HuH-7 (cell line): ENCODE results near the gene AHRR.
"Not testable (repeated sequence)": the region's sequence is repeated elsewhere in the genome, so short reads cannot be mapped to it uniquely, and the experiment has no call there.

Source experiments
- DNase-seq: peaks from one replicate; pipeline ENCODE4 v3.0.0; 2011; ENCODE audit warnings: low spot score

Gene AHRR

DNA sequence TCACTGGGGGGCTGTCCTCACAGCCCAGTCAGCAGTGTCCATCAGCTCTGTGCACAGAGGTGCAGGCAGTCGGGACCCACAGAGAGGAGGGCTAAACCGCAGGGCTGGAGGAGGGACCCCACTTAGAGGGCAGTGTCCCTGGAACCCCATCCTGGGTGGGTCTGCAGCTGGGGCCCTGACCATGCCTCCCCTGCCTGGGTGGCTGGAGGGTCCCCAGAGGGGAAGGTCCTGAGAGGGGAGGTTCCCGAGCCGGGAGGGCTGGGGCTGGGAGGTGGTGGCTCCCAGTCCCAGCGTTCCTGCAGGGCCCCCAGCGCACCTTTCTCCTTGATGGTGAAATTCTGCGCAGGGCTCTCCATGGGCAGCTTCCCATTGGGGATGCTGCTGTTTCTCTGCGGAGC is 154.2 kb downstream of the AHRR start:
- no peak for DNase-seq

GRCh38 chr5:476102-476813 is 154.7 kb downstream of the AHRR start:
- DNase-seq: no peak

DNA sequence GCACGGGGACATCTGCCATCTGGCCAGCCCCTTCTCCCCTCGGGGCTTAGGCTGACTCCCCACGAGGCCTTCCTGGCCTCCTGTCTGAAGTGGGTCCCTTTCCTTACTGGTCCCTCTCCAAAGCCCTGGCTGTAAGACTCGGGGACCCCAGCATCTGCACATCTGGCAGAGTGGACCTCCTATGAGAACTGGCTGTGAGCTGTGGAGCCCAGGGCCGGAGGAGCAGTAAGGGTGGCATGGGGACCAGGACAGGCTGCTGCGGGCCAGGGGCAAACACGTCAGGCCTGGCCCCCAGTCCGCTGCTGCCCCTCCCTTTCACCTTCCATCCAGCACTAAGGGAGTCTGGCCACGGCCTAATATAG is 155.3 kb downstream of the AHRR start:
- DNase-seq: no peak

- no peak for DNase-seq
Measured at GRCh38 chr5:477247-477646, 155.7 kb downstream of the AHRR start.

- no peak for DNase-seq
Measured at GRCh38 chr5:477871-478270, 156.4 kb downstream of the AHRR start.

- no peak for DNase-seq
Measured at GRCh38 chr5:478369-478981, 157.0 kb downstream of the AHRR start.

- DNase-seq: no peak
Measured at GRCh38 chr5:478982-479535, 157.5 kb downstream of the AHRR start.

DNA sequence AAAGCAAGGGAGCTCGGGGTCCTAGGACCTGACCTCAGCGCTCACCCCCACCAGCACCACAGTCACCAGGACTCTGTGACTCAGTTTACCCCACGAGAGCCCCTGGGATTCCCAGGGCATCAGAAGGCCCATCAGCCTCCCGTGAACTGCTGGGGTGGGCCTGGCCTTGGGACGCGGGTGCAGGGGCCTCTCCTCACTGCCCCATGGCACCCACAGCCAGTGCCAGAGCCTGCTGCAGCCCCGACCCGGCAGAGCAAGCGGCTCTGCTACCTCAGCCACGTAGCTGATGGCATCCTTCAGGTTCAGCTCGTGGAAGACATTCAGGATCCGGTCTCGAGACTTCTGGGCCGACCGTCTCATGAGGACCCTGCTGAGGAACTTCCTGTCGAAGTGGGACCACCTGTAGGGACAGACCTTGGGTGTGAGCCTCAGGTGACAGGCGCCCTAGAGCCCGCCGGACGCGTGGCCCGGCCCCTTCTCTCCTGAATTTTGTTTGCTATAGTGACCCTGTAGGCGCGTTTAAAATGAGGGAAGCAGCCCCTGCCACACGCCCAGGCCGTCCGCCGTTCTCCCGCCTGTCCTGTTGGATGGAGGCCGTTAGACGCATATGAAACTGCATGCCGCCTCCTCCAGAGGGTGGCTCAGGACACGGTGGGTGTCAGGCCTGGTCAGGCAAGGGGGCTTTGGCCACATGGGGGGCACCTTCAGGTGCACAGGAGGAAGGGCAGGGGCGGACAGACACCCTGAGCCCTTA is 158.2 kb downstream of the AHRR start:
- no peak for DNase-seq

DNA sequence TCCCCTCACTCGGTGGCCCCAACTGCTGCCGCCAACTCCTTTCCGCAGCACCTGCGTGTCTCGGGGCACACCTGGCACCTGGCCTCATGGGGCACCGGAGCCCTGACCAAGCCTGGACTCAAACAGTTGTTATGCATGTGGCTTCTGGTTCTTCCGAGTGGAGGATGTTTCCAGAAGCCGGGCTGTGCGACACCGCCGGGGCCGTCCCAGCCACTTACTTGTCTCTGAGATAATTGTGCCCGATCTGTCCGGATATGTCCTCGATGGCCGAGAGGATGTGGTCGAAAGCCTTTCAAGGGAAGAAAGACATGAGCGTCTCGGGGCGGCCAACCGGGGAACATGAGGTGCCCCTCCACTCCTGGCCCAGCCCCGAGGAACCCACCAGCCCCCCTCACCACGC is 159.8 kb downstream of the AHRR start:
- no peak for DNase-seq

- DNase-seq: no peak
Measured at GRCh38 chr5:482021-482420, 160.5 kb downstream of the AHRR start.

GRCh38 chr5:482506-482905 is 161.0 kb downstream of the AHRR start:
- no peak for DNase-seq

DNA sequence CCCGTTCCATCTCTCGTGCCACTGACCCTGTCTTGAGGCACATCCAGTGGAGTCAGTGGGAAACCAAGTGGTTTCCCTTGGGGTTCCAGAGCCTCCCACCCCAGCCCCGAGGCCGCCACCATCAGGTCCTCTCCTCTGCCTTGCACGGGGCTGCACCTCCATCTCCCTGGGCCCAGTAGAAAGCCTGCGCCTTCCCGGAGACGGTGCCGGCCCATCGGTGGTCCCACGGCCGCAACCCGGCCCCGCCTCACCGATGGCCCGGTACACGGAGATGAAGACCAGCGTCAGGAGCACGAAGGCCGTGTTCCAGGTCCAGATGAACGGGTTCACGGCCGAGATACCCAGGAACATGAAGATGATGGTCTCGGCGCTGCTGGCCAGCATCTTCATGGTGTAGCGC is 161.5 kb downstream of the AHRR start:
- DNase-seq: no peak

- no peak for DNase-seq
Measured at GRCh38 chr5:483434-484140, 162.1 kb downstream of the AHRR start.

- DNase-seq: no peak
Measured at GRCh38 chr5:484556-484955, 163.0 kb downstream of the AHRR start.

DNA sequence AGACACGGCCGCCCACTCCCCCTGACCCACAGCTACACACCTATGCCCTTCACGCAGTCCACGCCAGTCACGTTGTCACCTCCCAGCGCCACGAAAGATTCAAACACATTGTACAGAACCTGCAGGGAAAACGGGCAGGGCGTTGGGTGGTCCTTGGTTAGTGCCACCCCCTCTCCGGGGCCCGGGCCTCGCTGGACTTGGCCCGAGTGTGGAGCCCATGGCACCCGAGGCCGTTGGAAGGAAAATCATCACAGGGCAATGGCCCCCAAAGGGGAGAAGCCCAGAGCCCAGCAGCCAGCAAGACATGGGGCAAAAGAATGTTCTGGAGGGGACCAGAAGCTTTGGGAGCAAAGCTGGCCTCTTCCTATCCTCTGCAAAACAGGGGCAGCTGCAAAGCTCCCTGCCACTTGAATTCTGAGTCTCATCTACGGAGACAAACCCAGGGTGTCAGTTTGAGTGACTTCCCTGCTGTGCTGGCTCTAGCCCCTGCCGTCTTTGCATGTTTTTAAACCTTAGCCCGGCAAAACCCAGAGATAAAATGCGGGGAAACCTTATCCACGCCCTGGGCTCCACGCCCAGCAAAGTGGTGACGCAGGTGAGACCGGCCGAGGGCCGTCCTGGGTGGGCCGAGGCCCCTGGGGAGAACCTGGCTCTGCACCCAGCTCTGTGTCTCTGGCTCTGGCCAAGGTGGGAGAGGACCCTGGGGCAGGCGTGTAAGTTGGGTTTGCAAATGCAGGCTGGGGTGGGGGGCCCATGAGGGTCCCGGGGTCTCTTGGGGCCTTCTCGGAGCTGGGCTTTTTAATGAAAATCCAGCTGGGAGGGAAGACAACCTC is 163.8 kb downstream of the AHRR start:
- DNase-seq: no peak

- no peak for DNase-seq
Measured at GRCh38 chr5:485946-486491, 164.5 kb downstream of the AHRR start.

DNA sequence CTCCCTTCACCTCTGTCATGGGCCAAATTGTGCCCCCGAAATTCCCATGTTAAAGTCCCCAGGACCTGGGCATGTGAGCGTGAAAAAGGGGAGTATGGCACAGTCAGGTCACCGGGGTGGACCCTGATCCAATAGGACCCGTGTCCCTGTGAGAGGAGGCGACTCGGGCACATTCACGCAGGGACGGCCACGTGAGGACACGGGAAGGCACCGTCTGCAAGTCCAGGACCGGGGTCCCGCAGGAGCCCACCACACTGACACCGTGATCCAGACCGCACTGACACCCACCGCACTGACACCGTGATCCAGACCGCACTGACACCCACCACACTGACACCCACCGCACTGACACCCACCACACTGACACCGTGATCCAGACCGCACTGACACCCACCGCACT is 165.1 kb downstream of the AHRR start:
- DNase-seq: not testable (repeated sequence)
